ENCODE results near the gene PLK2. TPM values are rescaled to one million over a fixed set of nuclear protein-coding genes. Genes with fewer than 3 reads are reported as not detected.
A peak's percentile ranks its signal among the peaks of the same experiment; 100 is the strongest.

PLK2 gene
- total RNA-seq, 6 experiments from 2014 or later, result 9.3 to 54.7 (median 22.8) TPM

DNA sequence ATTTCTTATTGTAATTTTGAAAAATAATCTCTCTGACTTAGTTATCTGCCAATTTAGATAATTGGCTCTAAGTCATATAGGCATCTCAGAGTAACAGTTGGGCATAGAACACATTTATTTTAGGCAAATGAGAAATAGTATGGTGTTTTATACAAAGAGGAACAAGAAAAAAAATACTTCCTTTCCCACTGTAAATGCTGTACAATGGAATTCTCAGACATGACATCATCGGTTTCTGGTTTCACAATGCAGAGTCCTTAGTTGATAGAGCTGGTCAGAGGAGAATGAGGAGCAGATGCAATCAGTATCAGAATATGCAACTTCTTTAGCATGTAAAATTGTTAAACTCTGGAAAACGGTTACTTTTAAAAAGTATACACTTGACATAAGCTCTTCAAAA lies 49.4 kb downstream of the PLK2 start:
- WGBS (ENCODE audit: insufficient coverage, low coverage, low lambda C conversion rate, missing lambda C conversion rate), result 51% methylated on average over 2 of the region's 2 CpGs
- no peaks in the 10 kb centered on the region for H3K27me3 ChIP-seq
- H3K27ac ChIP-seq, result no peak overlapping the region
- H3K36me3 ChIP-seq, result no peaks in the 10 kb centered on the region
- intact Hi-C loops (cut with DNase I), result no loop called here
- no peak for TF ChIP-seq CTCF (IDR thresholded peaks at IDR 0.05)
- TF ChIP-seq POLR2A (IDR thresholded peaks at IDR 0.05), result no peak
- H3K9me3 ChIP-seq, result no peaks in the 10 kb centered on the region
- DNase-seq (no peak), ATAC-seq (peak; percentile 31 to 77 (median 54))
- H3K4me3 ChIP-seq, result no peak overlapping the region
- no peaks in the 10 kb centered on the region for H3K4me1 ChIP-seq

DNA sequence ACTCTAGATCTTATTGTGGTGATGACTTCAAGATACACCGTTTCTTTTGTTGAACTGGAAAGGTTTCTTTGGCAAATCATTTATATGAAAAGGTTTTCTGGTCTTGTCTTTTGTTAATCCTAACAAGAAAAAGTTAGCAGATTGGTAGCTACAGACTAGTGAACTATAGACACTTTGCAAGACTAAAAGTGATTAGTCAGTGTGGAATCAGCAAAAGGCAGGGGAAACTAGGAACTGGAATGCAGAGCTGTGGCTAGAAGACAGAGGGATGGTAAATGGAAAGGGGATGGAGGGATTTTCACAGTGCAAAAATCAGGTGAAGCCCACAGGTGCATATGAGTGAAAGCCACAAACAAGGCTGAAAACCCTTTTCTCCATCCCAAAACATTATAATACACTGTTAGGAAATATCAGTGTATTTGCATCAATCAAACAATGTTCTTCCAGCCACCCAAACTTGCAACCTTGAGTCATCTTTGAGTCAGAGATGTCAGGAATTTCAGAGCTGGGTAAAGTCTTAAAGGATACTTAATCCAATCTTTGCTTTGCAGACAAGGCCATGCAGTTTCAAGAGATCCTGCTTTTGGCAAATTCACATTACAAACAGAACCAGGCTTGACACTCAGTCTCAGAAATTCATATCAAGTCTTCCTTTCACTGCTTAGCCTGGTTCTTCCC lies 52.7 kb downstream of the PLK2 start:
- 59% methylated on average over 1 of the region's 1 CpG for WGBS (ENCODE audit: insufficient coverage, low coverage, low lambda C conversion rate, missing lambda C conversion rate)
- no peaks in the 10 kb centered on the region for H3K4me1 ChIP-seq
- H3K27ac ChIP-seq, result no peak overlapping the region
- intact Hi-C loops (cut with DNase I), result no loop called here
- H3K4me3 ChIP-seq, result no peak overlapping the region
- no peak for TF ChIP-seq CTCF (IDR thresholded peaks at IDR 0.05)
- TF ChIP-seq POLR2A (IDR thresholded peaks at IDR 0.05), result no peak
- no peak for ATAC-seq
- H3K36me3 ChIP-seq, result no peaks in the 10 kb centered on the region
- DNase-seq, result no peak
- no peaks in the 10 kb centered on the region for H3K27me3 ChIP-seq
- H3K9me3 ChIP-seq, result no peaks in the 10 kb centered on the region

GRCh38 chr5:58406394-58406793 lies 53.5 kb downstream of the PLK2 start:
- WGBS (ENCODE audit: insufficient coverage, low coverage, low lambda C conversion rate, missing lambda C conversion rate), result 51% methylated on average over 2 of the region's 2 CpGs
- no peak overlapping the region for H3K4me3 ChIP-seq
- intact Hi-C loops (cut with DNase I), result no loop called here
- no peaks in the 10 kb centered on the region for H3K4me1 ChIP-seq
- H3K27ac ChIP-seq, result no peak overlapping the region
- DNase-seq, result no peak
- no peaks in the 10 kb centered on the region for H3K36me3 ChIP-seq
- no peaks in the 10 kb centered on the region for H3K27me3 ChIP-seq
- no peak for TF ChIP-seq CTCF (IDR thresholded peaks at IDR 0.05)
- TF ChIP-seq POLR2A (IDR thresholded peaks at IDR 0.05), result no peak
- no peaks in the 10 kb centered on the region for H3K9me3 ChIP-seq
- no peak for ATAC-seq

GRCh38 chr5:58405175-58405574 lies 54.7 kb downstream of the PLK2 start:
- 25% methylated on average over 2 of the region's 2 CpGs for WGBS (ENCODE audit: insufficient coverage, low coverage, low lambda C conversion rate, missing lambda C conversion rate)
- ATAC-seq (no peak), DNase-seq (no peak)
- Histone ChIP-seq H3K4me3 (no peak overlapping the region), H3K36me3 (no peaks in the 10 kb centered on the region), H3K9me3 (no peaks in the 10 kb centered on the region), H3K4me1 (no peaks in the 10 kb centered on the region), H3K27me3 (no peaks in the 10 kb centered on the region), H3K27ac (no peak overlapping the region)
- intact Hi-C loops (cut with DNase I), result no loop called here
- TF ChIP-seq POLR2A (IDR thresholded peaks at IDR 0.05), result no peak

GRCh38 chr5:58404734-58405133 lies 55.2 kb downstream of the PLK2 start:
- TF ChIP-seq CTCF (IDR thresholded peaks at IDR 0.05) (no peak), POLR2A (IDR thresholded peaks at IDR 0.05) (no peak)
- no peaks in the 10 kb centered on the region for H3K4me1 ChIP-seq
- H3K9me3 ChIP-seq, result no peaks in the 10 kb centered on the region
- no peaks in the 10 kb centered on the region for H3K36me3 ChIP-seq
- no peak for DNase-seq
- no peak overlapping the region for H3K4me3 ChIP-seq
- intact Hi-C loops (cut with DNase I), result no loop called here
- WGBS (ENCODE audit: insufficient coverage, low coverage, low lambda C conversion rate, missing lambda C conversion rate), result 61% methylated on average over 3 of the region's 3 CpGs
- no peak overlapping the region for H3K27ac ChIP-seq
- H3K27me3 ChIP-seq, result no peaks in the 10 kb centered on the region
- no peak for ATAC-seq

Other genes starting within 250 kb of the PLK2 start
- under 1 TPM in 4 of 6 experiments, not detected in 2; 0.07 to 0.74 (median 0.29) TPM for gene GAPT, start 31.3 kb upstream of the PLK2 start, total RNA-seq
- gene RAB3C, start 123.0 kb upstream of the PLK2 start, total RNA-seq, result 1 to 10 TPM in 3 of 6 experiments, under 1 TPM in 3; 0.18 to 2.6 (median 0.99) TPM